MCF 10A (cell line): ENCODE data around the gene NUP214. TPM values are rescaled to one million over a fixed set of nuclear protein-coding genes. Genes with fewer than 3 reads are reported as not detected.

Source experiments
- BruUV-seq: library from RNA; stranded (reverse); fragments of 400-500 nt; replicated peaks from 2 replicates; lab custom pipeline; 2021; lab: Mats Ljungman, UMichigan
- CTCF ChIA-PET: fragments of 300-600 bp; sonication (Branson Sonifier 250); formaldehyde crosslinking; extraction: SDS; loops from one replicate; lab custom pipeline; 2021; ENCODE audit warnings: antibody characterized with exemption, inconsistent platforms; lab: Yijun Ruan, JAX
- POLR2A ChIA-PET: fragments of 300-600, 350-650 bp; sonication (Branson Sonifier 250); formaldehyde crosslinking; extraction: SDS; loops from one replicate; lab custom pipeline; 2020; ENCODE audit warnings: antibody characterized with exemption, inconsistent platforms; lab: Yijun Ruan, JAX
- DNase-seq: peaks from one replicate; pipeline ENCODE4 v3.0.0-alpha.2; 2018; ENCODE audit not compliant: unreplicated experiment
- H3K27ac Mint-ChIP-seq: one replicate; pipeline ENCODE4 v1.8.0; 2022; ENCODE audit warnings: mild to moderate bottlenecking, low read depth, mixed read lengths; ENCODE audit not compliant: unreplicated experiment
- H3K27me3 Mint-ChIP-seq: one replicate; pipeline ENCODE4 v1.8.0; 2022; ENCODE audit warnings: mixed read lengths; ENCODE audit not compliant: insufficient read depth, unreplicated experiment
- H3K36me3 Mint-ChIP-seq: one replicate; pipeline ENCODE4 v1.8.0; 2022; ENCODE audit warnings: mild to moderate bottlenecking, moderate library complexity, mixed read lengths; ENCODE audit not compliant: insufficient read depth, unreplicated experiment
- H3K4me1 Mint-ChIP-seq: one replicate; pipeline ENCODE4 v1.8.0; 2022; ENCODE audit warnings: mixed read lengths; ENCODE audit not compliant: insufficient read depth, unreplicated experiment
- H3K4me3 Mint-ChIP-seq: one replicate; pipeline ENCODE4 v1.8.0; 2022; ENCODE audit warnings: mild to moderate bottlenecking, moderate library complexity, mixed read lengths; ENCODE audit not compliant: unreplicated experiment
- H3K9me3 Mint-ChIP-seq: one replicate; pipeline ENCODE4 v1.8.0; 2022; ENCODE audit warnings: mixed read lengths; ENCODE audit not compliant: unreplicated experiment
- CTCF ChIP-seq: fragments of 200-600 bp; IDR thresholded peaks from one replicate; pipeline ENCODE4 v1.8.0; 2022; ENCODE audit warnings: antibody characterized with exemption, mild to moderate bottlenecking; ENCODE audit not compliant: unreplicated experiment
- intact Hi-C: fragments of 100-400 bp; cut with micrococcal nuclease; formaldehyde crosslinking; loops from 2 replicates; pipeline ENCODE4 v1.14.1; 2022
- total RNA-seq: library from RNA; stranded (reverse); gene quantifications from 2 replicates; pipeline ENCODE4 v1.2.3, GENCODE V29; 2022

Gene NUP214
- total RNA-seq, 1 experiment from 2014 or later, result 41.8 TPM

GRCh38 chr9:131216806-131217205, 91.4 kb downstream of the NUP214 start:
- ChIA-PET CTCF (no interaction called here), POLR2A (interaction anchor here (0.7 kb wide), 1 partner anchor 11 kb away, joined by 3 read pairs; no protein-coding TSS in a partner anchor)

DNA sequence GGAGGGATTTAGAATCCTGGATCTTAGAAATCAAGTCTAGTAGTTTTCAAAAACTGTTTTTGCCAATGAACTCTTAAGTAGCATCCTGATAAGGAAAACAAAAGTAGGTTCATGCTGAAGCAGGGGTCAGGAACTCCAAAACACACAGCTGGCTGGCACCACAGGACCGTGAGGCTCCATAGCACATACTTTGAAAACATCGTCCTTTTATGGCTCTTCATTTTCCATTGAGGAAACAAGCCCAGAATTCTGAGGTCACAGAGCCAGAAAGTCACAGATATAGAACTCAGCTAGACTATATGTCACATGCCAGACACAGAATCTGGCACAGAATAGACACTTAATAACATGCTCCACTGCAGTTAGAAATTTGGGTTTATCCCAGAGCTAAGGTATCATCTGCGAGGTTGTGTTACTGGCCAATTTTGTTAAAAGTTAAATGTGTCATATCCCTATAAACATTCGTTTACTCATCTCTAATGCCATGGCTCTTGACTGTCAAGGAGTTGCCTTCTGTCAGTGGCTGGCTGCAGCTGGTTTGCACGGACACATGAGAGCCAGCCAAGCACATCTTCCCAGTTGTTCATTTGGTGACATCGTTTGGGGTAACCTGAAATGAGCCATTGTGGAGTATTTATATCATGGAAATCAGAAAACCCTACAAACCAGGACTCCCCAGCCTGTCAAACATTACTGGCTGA, 92.1 kb downstream of the NUP214 start:
- no peak for TF ChIP-seq CTCF
- CTCF ChIA-PET, result no interaction called here
- intact Hi-C loops, result no loop called here
- H3K27ac Mint-ChIP-seq, result no peak overlapping the region
- H3K4me1 Mint-ChIP-seq, result no peaks in the 10 kb centered on the region
- H3K36me3 Mint-ChIP-seq, result peaks cover 27% of the 10 kb centered on the region
- POLR2A ChIA-PET, result interaction anchor here (0.7 to 1.4 kb wide), 2 partner anchors 13 to 16 kb away, joined by 3 read pairs; no protein-coding TSS in a partner anchor
- H3K27me3 Mint-ChIP-seq, result no peaks in the 10 kb centered on the region
- no peaks in the 10 kb centered on the region for H3K9me3 Mint-ChIP-seq
- DNase-seq, result no peak
- H3K4me3 Mint-ChIP-seq, result no peak overlapping the region
- no TSS peak for BruUV-seq

More at GRCh38 chr9:131216806-131217205, 91.4 kb downstream of the NUP214 start:
- Mint-ChIP-seq H3K4me3 (no peak overlapping the region), H3K36me3 (peaks cover 34% of the 10 kb centered on the region), H3K4me1 (no peaks in the 10 kb centered on the region), H3K9me3 (peaks cover 2% of the 10 kb centered on the region), H3K27ac (no peak overlapping the region), H3K27me3 (no peaks in the 10 kb centered on the region)
- no peak for TF ChIP-seq CTCF
- intact Hi-C loops, result no loop called here
- no TSS peak for BruUV-seq
- no peak for DNase-seq

DNA sequence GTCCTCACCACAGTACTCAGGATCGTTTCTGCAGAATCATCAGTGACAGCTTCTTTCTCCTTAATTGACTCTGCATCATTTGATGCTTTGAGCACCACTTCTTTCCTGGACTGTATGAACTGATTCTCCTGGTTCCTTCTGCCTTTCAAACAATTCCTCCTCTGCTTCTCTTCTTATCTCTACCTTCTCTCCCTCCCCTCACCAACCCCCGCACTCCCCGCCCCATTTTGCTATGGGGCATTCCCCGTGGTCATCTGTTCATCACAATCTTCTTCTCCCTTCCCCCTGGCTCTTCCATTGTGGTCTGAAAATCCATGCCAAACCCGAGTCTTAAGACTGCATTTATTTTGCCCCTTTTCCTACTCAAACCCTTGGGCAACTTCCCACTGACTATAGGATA, 93.0 kb downstream of the NUP214 start:
- intact Hi-C loops, result no loop called here
- no TSS peak for BruUV-seq

DNA sequence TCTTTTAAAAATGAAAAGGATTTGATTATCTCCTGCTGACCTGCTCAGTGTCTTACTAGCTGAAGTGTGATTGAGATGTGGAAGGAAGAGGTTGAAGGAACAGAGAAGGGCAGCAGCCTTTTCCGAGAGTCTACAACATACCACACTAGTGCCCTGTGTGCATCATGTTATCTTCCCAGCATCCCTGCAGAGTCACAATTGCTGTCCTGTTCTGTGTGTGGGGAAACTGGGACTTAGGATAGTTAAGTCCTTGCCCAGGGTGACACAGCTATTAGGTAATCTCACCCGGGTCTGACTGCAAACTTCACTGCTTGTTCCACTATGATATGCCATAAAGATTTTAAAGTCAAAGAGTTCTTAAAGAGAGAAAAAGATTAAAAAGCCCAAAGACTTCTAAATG, 95.1 kb downstream of the NUP214 start:
- no peak for TF ChIP-seq CTCF
- intact Hi-C loops, result no loop called here
- Mint-ChIP-seq H3K9me3 (no peaks in the 10 kb centered on the region), H3K27me3 (no peaks in the 10 kb centered on the region), H3K36me3 (peaks cover 20% of the 10 kb centered on the region), H3K4me1 (no peaks in the 10 kb centered on the region), H3K27ac (no peak overlapping the region), H3K4me3 (no peak overlapping the region)
- DNase-seq, result no peak
- ChIA-PET POLR2A (no interaction called here), CTCF (no interaction called here)
- BruUV-seq, result no TSS peak

More for the DNA sequence above, 93.0 kb downstream of the NUP214 start:
- ChIA-PET CTCF (interaction anchor here (0.6 kb wide), 1 partner anchor 94 kb away, joined by 4 read pairs; no protein-coding TSS in a partner anchor), POLR2A (interaction anchor here (0.7 to 1.4 kb wide), 2 partner anchors 12 to 17 kb away, joined by 3 read pairs; no protein-coding TSS in a partner anchor)
- no peaks in the 10 kb centered on the region for H3K27me3 Mint-ChIP-seq
- no peak for TF ChIP-seq CTCF
- no peaks in the 10 kb centered on the region for H3K9me3 Mint-ChIP-seq
- H3K27ac Mint-ChIP-seq, result no peak overlapping the region
- no peak overlapping the region for H3K4me3 Mint-ChIP-seq
- no peak for DNase-seq
- no peaks in the 10 kb centered on the region for H3K4me1 Mint-ChIP-seq
- peaks cover 20% of the 10 kb centered on the region for H3K36me3 Mint-ChIP-seq
